ENCODE measurements around the gene RIPOR2. TPM values are rescaled to one million over a fixed set of nuclear protein-coding genes. Genes with fewer than 3 reads are reported as not detected.

RIPOR2 gene
- total and polyA plus RNA-seq, 2 donors from 2014 or later = 1.7 to 24.2 TPM

GRCh38 chr6:24919056-24919892 lies 16.5 kb downstream of the RIPOR2 start:
- no peak overlapping the region for H3K4me3 ChIP-seq (ENCODE audit: low read length in 3 of 3)
- FAIRE-seq = no peak
- peak in 3 of 5 donors; percentile 50 to 80 (median 67) for DNase-seq
- no peaks in the 10 kb centered on the region for H3K9me3 ChIP-seq (ENCODE audit: control insufficient read depth in 2 of 3, insufficient read depth in 1 of 3, low read length in 3 of 3)
- no peak overlapping the region for H3K9ac ChIP-seq (ENCODE audit: low read length in 3 of 3)
- no peak for TF ChIP-seq CTCF (IDR thresholded peaks at IDR 0.05; ENCODE audit: borderline replicate concordance, extremely low read depth, insufficient read depth)
- intact Hi-C loops (cut with DNase I) = no loop called here
- H3K27me3 ChIP-seq (ENCODE audit: control insufficient read depth, insufficient read depth, low read length) = no peaks in the 10 kb centered on the region
- no peak overlapping the region for H3K27ac ChIP-seq (ENCODE audit: low read depth in 2 of 2, low read length in 2 of 2)
- peaks cover 0 to 2% (median 0%) of the 10 kb centered on the region in 3 donors for H3K4me1 ChIP-seq (ENCODE audit: control insufficient read depth in 2 of 3, insufficient read depth in 2 of 3, low read depth in 1 of 3, low read length in 3 of 3)
- H3K36me3 ChIP-seq (ENCODE audit: control insufficient read depth in 2 of 3, insufficient read depth in 3 of 3, low read length in 3 of 3) = no peaks in the 10 kb centered on the region

- intact Hi-C loops (cut with DNase I) = no loop called here
- Histone ChIP-seq H3K27ac (ENCODE audit: low read depth in 2 of 2, low read length in 2 of 2) (no peak overlapping the region), H3K4me3 (ENCODE audit: low read length in 3 of 3) (no peak overlapping the region), H3K9me3 (ENCODE audit: control insufficient read depth in 2 of 3, insufficient read depth in 1 of 3, low read length in 3 of 3) (no peaks in the 10 kb centered on the region), H3K4me1 (ENCODE audit: control insufficient read depth in 2 of 3, insufficient read depth in 2 of 3, low read depth in 1 of 3, low read length in 3 of 3) (peaks cover 0 to 2% (median 0%) of the 10 kb centered on the region in 3 donors), H3K27me3 (ENCODE audit: control insufficient read depth, insufficient read depth, low read length) (no peaks in the 10 kb centered on the region), H3K36me3 (ENCODE audit: control insufficient read depth in 2 of 3, insufficient read depth in 3 of 3, low read length in 3 of 3) (no peaks in the 10 kb centered on the region), H3K9ac (ENCODE audit: low read length in 3 of 3) (no peak overlapping the region)
- DNase-seq (peak in 1 of 5 donors; percentile 42), FAIRE-seq (no peak)
- TF ChIP-seq CTCF (IDR thresholded peaks at IDR 0.05; ENCODE audit: borderline replicate concordance, extremely low read depth, insufficient read depth) = no peak
Observed at GRCh38 chr6:24918641-24919055, 17.1 kb downstream of the RIPOR2 start.

GRCh38 chr6:24916496-24916895 lies 19.3 kb downstream of the RIPOR2 start:
- H3K4me3 ChIP-seq (ENCODE audit: low read length in 3 of 3) = no peak overlapping the region
- intact Hi-C loops (cut with DNase I) = no loop called here
- H3K27ac ChIP-seq (ENCODE audit: low read depth in 2 of 2, low read length in 2 of 2) = no peak overlapping the region

More at GRCh38 chr6:24916496-24916895, 19.3 kb downstream of the RIPOR2 start:
- Histone ChIP-seq H3K9ac (ENCODE audit: low read length in 3 of 3) (no peak overlapping the region), H3K4me1 (ENCODE audit: control insufficient read depth in 2 of 3, insufficient read depth in 2 of 3, low read depth in 1 of 3, low read length in 3 of 3) (peaks cover 3 to 5% (median 4%) of the 10 kb centered on the region in 3 donors), H3K9me3 (ENCODE audit: control insufficient read depth in 2 of 3, insufficient read depth in 1 of 3, low read length in 3 of 3) (no peaks in the 10 kb centered on the region), H3K27me3 (ENCODE audit: control insufficient read depth, insufficient read depth, low read length) (no peaks in the 10 kb centered on the region), H3K36me3 (ENCODE audit: control insufficient read depth in 2 of 3, insufficient read depth in 3 of 3, low read length in 3 of 3) (no peaks in the 10 kb centered on the region)
- DNase-seq (no peak), FAIRE-seq (no peak)
- TF ChIP-seq CTCF (IDR thresholded peaks at IDR 0.05; ENCODE audit: borderline replicate concordance, extremely low read depth, insufficient read depth) = no peak
